ENCODE results near the gene HAPLN2.
"Not testable (repeated sequence)": the region's sequence is repeated elsewhere in the genome, so short reads cannot be mapped to it uniquely, and the experiment has no call there.

HAPLN2 gene

GRCh38 chr1:156623946-156624813 lies 5.0 kb downstream of the HAPLN2 start:
- no peak for DNase-seq

GRCh38 chr1:156624814-156625435 lies 5.7 kb downstream of the HAPLN2 start:
- no peak for DNase-seq

GRCh38 chr1:156625436-156626078 lies 6.3 kb downstream of the HAPLN2 start:
- peak; percentile 41 for DNase-seq

GRCh38 chr1:156626079-156626438 lies 6.8 kb downstream of the HAPLN2 start:
- no peak for DNase-seq

- DNase-seq, result no peak
These were observed 8.2 kb downstream of the HAPLN2 start for GRCh38 chr1:156627313-156627880.

GRCh38 chr1:156629823-156630449 lies 10.7 kb downstream of the HAPLN2 start:
- no peak for DNase-seq

- DNase-seq, result not testable (repeated sequence)
These were observed 11.9 kb downstream of the HAPLN2 start for GRCh38 chr1:156631152-156631551.

- DNase-seq, result no peak
These were observed 13.1 kb downstream of the HAPLN2 start for GRCh38 chr1:156632355-156632754.

- DNase-seq, result no peak
These were observed 19.2 kb downstream of the HAPLN2 start for GRCh38 chr1:156638189-156638985.

- DNase-seq, result no peak
These were observed 20.4 kb downstream of the HAPLN2 start for GRCh38 chr1:156639601-156640101.

- no peak for DNase-seq
These were observed 21.9 kb downstream of the HAPLN2 start for GRCh38 chr1:156640842-156641706.

- DNase-seq, result no peak
These were observed 22.6 kb downstream of the HAPLN2 start, which contains the start of gene BCAN for GRCh38 chr1:156641761-156642264. Gene BCAN, plus strand, starts transcription at chr1:156642117. Its CDS starts 3,938 bp downstream, at chr1:156646055.

- no peak for DNase-seq
These were observed 23.2 kb downstream of the HAPLN2 start for GRCh38 chr1:156642265-156643048.

- no peak for DNase-seq
These were observed 24.0 kb downstream of the HAPLN2 start for GRCh38 chr1:156643049-156643777.

- DNase-seq, result no peak
These were observed 24.5 kb downstream of the HAPLN2 start for GRCh38 chr1:156643778-156644092.

GRCh38 chr1:156644146-156644545 lies 24.9 kb downstream of the HAPLN2 start:
- no peak for DNase-seq

- DNase-seq, result no peak
These were observed 25.4 kb downstream of the HAPLN2 start for GRCh38 chr1:156644640-156645039.

GRCh38 chr1:156645056-156645455 lies 25.8 kb downstream of the HAPLN2 start:
- no peak for DNase-seq

- no peak for DNase-seq
These were observed 26.5 kb downstream of the HAPLN2 start for GRCh38 chr1:156645666-156646065.

Data from activated effector memory CD4-positive, alpha-beta T cell treated with Interleukin-2 at 50 U/mL for 16 hours (primary cell).